Measurements from ENCODE around the gene KIF26B. TPM values are rescaled to one million over a fixed set of nuclear protein-coding genes. Genes with fewer than 3 reads are reported as not detected.

Gene KIF26B
- total and polyA plus RNA-seq, 10 of the 15 experiments (the other 5 are each of a cell fraction or from before 2014, with no cell fraction given): 0.35 to 11.6 (median 2.2) TPM

DNA sequence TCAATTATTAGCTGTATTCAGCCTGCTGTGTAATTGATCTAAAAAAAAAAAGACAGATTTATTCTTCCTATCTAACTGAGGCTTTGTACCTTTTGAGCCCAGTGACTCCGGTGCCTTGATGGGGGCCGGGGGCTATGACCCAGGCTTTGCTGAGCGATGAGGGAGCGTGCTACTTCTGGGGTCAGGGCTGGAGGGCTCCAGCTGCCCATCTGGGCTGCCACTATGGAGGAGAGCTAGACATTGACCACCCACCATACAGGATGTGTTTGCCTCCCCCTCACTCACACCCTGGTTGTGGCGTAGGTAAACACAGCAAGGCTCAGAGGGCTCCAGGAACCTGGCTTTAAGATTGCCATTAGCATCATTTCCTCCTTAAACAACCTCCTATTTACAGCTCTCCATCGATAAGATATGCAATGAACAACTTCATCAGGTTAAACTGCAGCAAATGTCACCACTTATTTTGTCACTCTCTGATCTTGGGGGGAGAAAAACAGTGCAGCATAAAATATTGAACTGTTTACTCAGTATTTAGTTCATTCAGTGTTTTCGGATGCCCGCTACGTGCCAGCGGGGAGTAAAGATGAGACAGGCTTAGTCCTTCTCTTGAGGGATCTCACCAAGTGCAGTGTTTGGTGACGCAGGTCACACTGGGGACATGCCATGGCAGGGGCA lies 231.6 kb downstream of the KIF26B start:
- SMC1A ChIA-PET (ENCODE audit: uncharacterized antibody, unreplicated experiment): no interaction called here
- in situ Hi-C loops (cut with MboI): no loop called here

More for the DNA sequence above, 231.6 kb downstream of the KIF26B start:
- TF ChIP-seq ATF7 (IDR thresholded peaks at IDR 0.05; ENCODE audit: low read depth) (no peak), NR2C2 (IDR thresholded peaks at IDR 0.05; ENCODE audit: borderline replicate concordance, control insufficient read depth, insufficient read length, low read depth) (no peak), KAT2A (conservative IDR thresholded peaks at IDR 0.05; ENCODE audit: control insufficient read depth, low read depth, low read length) (no peak), NBN (IDR thresholded peaks at IDR 0.05) (no peak), RFX5 (IDR thresholded peaks at IDR 0.05; ENCODE audit: low read depth, low read length) (no peak), POLR2AphosphoS2 (IDR thresholded peaks at IDR 0.05; ENCODE audit: low read depth, low read length) (no peak), ZZZ3 (IDR thresholded peaks at IDR 0.05; ENCODE audit: control insufficient read depth, insufficient read length, low read depth) (no peak), ZNF207 (IDR thresholded peaks at IDR 0.05; ENCODE audit: borderline replicate concordance) (no peak), BCL11A (IDR thresholded peaks at IDR 0.05; ENCODE audit: low read depth, low read length) (no peak), NR2F1 (conservative IDR thresholded peaks at IDR 0.05) (no peak), POLR2AphosphoS5 (IDR thresholded peaks at IDR 0.05; ENCODE audit: low read length) (no peak), FOXK2 (IDR thresholded peaks at IDR 0.05) (no peak), JUNB (IDR thresholded peaks at IDR 0.05) (no peak)
- TF ChIP-seq, protein P1, sequence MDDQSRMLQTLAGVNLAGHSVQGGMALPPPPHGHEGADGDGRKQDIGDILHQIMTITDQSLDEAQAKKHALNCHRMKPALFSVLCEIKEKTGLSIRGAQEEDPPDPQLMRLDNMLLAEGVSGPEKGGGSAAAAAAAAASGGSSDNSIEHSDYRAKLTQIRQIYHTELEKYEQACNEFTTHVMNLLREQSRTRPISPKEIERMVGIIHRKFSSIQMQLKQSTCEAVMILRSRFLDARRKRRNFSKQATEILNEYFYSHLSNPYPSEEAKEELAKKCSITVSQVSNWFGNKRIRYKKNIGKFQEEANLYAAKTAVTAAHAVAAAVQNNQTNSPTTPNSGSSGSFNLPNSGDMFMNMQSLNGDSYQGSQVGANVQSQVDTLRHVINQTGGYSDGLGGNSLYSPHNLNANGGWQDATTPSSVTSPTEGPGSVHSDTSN (IDR thresholded peaks at IDR 0.05; ENCODE audit: insufficient replicate concordance, low read depth, low read length): no peak
- TF ChIP-seq, protein P2, sequence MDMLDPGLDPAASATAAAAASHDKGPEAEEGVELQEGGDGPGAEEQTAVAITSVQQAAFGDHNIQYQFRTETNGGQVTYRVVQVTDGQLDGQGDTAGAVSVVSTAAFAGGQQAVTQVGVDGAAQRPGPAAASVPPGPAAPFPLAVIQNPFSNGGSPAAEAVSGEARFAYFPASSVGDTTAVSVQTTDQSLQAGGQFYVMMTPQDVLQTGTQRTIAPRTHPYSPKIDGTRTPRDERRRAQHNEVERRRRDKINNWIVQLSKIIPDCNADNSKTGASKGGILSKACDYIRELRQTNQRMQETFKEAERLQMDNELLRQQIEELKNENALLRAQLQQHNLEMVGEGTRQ (IDR thresholded peaks at IDR 0.05; ENCODE audit: borderline replicate concordance, low read depth, low read length): no peak
- TF ChIP-seq, protein P3, sequence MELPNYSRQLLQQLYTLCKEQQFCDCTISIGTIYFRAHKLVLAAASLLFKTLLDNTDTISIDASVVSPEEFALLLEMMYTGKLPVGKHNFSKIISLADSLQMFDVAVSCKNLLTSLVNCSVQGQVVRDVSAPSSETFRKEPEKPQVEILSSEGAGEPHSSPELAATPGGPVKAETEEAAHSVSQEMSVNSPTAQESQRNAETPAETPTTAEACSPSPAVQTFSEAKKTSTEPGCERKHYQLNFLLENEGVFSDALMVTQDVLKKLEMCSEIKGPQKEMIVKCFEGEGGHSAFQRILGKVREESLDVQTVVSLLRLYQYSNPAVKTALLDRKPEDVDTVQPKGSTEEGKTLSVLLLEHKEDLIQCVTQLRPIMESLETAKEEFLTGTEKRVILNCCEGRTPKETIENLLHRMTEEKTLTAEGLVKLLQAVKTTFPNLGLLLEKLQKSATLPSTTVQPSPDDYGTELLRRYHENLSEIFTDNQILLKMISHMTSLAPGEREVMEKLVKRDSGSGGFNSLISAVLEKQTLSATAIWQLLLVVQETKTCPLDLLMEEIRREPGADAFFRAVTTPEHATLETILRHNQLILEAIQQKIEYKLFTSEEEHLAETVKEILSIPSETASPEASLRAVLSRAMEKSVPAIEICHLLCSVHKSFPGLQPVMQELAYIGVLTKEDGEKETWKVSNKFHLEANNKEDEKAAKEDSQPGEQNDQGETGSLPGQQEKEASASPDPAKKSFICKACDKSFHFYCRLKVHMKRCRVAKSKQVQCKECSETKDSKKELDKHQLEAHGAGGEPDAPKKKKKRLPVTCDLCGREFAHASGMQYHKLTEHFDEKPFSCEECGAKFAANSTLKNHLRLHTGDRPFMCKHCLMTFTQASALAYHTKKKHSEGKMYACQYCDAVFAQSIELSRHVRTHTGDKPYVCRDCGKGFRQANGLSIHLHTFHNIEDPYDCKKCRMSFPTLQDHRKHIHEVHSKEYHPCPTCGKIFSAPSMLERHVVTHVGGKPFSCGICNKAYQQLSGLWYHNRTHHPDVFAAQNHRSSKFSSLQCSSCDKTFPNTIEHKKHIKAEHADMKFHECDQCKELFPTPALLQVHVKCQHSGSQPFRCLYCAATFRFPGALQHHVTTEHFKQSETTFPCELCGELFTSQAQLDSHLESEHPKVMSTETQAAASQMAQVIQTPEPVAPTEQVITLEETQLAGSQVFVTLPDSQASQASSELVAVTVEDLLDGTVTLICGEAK (IDR thresholded peaks at IDR 0.05; ENCODE audit: borderline replicate concordance): no peak
- ATAC-seq: no peak
- H3K27me3 ChIP-seq (replicated peaks in 1 of 2; ENCODE audit: control insufficient read depth in 2 of 2, insufficient read depth in 2 of 2, low read length in 1 of 2): peaks cover 0 to 2% of the 10 kb centered on the region in 2 experiments; a peak in 2 of 4 replicates
- ChIA-PET POLR2A (no interaction called here), RAD21 (ENCODE audit: unreplicated experiment) (no interaction called here), CTCF (interaction anchor here (0.6 to 1.8 kb wide), 2 partner anchors 233 to 1016 kb away, joined by 4 to 5 read pairs; no protein-coding TSS in a partner anchor)
- FAIRE-seq: no peak
- no peaks in the 10 kb centered on the region for H3K79me2 ChIP-seq (ENCODE audit: control insufficient read depth, insufficient read depth, low read length)
- WGBS (ENCODE audit: insufficient coverage, insufficient replicate concordance, low lambda C conversion rate, missing lambda C conversion rate): 46% methylated on average over 11 of the region's 11 CpGs
- H3K9me3 ChIP-seq (replicated peaks; ENCODE audit: control insufficient read depth, insufficient read depth, low read length): no peaks in the 10 kb centered on the region
- H3K36me3 ChIP-seq (ENCODE audit: control insufficient read depth in 2 of 2, insufficient read depth in 2 of 2, low read length in 1 of 2): no peaks in the 10 kb centered on the region
- H3K4me2 ChIP-seq (ENCODE audit: control insufficient read depth, insufficient read depth): no peak overlapping the region
- no peak overlapping the region for H3K27ac ChIP-seq (ENCODE audit: control insufficient read depth, insufficient read depth)
- no peak overlapping the region for H3K4me3 ChIP-seq
- no peak overlapping the region for H3K9ac ChIP-seq (ENCODE audit: control insufficient read depth, insufficient read depth, low read length)
- intact Hi-C loops (cut with micrococcal nuclease; ENCODE audit: unreplicated experiment): no loop called here
- BruUV-seq (replicated peaks): no TSS peak
- no peak overlapping the region for H2AFZ ChIP-seq (ENCODE audit: control insufficient read depth, low read depth, low read length)
- no peak for DNase-seq (ENCODE audit: low read depth, low spot score)
- no peaks in the 10 kb centered on the region for H4K20me1 ChIP-seq (ENCODE audit: control insufficient read depth, insufficient read depth)
- H3K4me1 ChIP-seq (ENCODE audit: control insufficient read depth, insufficient read depth, low read length): no peaks in the 10 kb centered on the region
